Measurements from ENCODE around the gene TOGARAM2.

DNA sequence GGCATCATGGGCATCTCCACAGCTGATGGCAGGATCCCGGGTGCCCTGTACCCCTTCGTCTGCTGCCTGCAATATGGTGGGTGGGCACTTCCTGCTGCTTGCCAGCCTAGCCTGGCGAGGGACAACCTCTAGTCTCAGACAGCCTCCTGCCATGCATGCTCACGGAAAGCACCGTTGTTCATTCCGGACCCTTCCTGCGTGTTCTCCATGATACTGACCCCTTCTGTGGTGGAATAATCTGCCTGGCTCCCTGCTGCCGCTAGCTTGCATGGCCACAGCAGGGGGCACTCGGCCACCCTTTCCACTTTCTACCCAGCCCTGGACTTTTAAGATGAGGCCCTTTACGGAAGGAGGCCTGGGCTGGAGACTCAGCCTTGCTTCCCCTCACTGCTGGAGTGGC, 81.3 kb downstream of the TOGARAM2 start:
- TF ChIP-seq, protein P1, sequence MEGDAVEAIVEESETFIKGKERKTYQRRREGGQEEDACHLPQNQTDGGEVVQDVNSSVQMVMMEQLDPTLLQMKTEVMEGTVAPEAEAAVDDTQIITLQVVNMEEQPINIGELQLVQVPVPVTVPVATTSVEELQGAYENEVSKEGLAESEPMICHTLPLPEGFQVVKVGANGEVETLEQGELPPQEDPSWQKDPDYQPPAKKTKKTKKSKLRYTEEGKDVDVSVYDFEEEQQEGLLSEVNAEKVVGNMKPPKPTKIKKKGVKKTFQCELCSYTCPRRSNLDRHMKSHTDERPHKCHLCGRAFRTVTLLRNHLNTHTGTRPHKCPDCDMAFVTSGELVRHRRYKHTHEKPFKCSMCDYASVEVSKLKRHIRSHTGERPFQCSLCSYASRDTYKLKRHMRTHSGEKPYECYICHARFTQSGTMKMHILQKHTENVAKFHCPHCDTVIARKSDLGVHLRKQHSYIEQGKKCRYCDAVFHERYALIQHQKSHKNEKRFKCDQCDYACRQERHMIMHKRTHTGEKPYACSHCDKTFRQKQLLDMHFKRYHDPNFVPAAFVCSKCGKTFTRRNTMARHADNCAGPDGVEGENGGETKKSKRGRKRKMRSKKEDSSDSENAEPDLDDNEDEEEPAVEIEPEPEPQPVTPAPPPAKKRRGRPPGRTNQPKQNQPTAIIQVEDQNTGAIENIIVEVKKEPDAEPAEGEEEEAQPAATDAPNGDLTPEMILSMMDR (IDR thresholded peaks at IDR 0.05): no peak
- TF ChIP-seq EP300 (IDR thresholded peaks at IDR 0.05) (no peak), POLR2A (IDR thresholded peaks at IDR 0.05) (no peak), POLR2AphosphoS5 (IDR thresholded peaks at IDR 0.05) (no peak)

Data from gastroesophageal sphincter (tissue), 3 donors.